Cardiac septum (tissue), 1 donor: ENCODE measurements around the gene LRRC18. TPM values are rescaled to one million over a fixed set of nuclear protein-coding genes. Genes with fewer than 3 reads are reported as not detected.

Experiments
- DNase-seq: peaks from one replicate; pipeline ENCODE4 v3.0.0-alpha.2; 2020; ENCODE audit warnings: low spot score
- intact Hi-C: fragments of 100-400 bp; cut with DNase I; formaldehyde crosslinking; loops from one replicate; pipeline ENCODE4 v1.14.0; 2022
- long read RNA-seq: library from polyadenylated mRNA; unstranded; transcript quantifications from one replicate; pipeline ENCODE4 v2.0.0, GENCODE V29; 2021
- total RNA-seq: library from RNA; stranded (reverse); fragmentation: NEBNext Ultra II Directional; extraction: Animal tissue kit (Norgen Biotek cat#: 25700); gene quantifications from one replicate; pipeline ENCODE4 v1.2.1, GENCODE V29; 2021
- donor health status: DM: no; HTN: no; CAD: no.

Gene LRRC18
- total RNA-seq, result not detected
- long read RNA-seq, result 0 reads

GRCh38 chr10:48939790-48940325 lies at the start of gene LRRC18:
Gene LRRC18, minus strand, starts transcription at chr10:48939840. Its CDS starts 25,685 bp downstream, at chr10:48914155.
- DNase-seq, result no peak
- intact Hi-C loops, result no loop called here

- intact Hi-C loops, result no loop called here
- no peak for DNase-seq
These were observed 46.0 kb upstream of the LRRC18 start for GRCh38 chr10:48985621-48986158.

- intact Hi-C loops, result loop anchor here (5.0 kb wide), 1 partner anchor 534 kb away; no protein-coding TSS in a partner anchor
- no peak for DNase-seq
These were observed 44.2 kb upstream of the LRRC18 start for GRCh38 chr10:48983648-48984351.

- DNase-seq, result no peak
- intact Hi-C loops, result loop anchor here (5.0 kb wide), 1 partner anchor 535 kb away; no protein-coding TSS in a partner anchor
These were observed 42.9 kb upstream of the LRRC18 start for GRCh38 chr10:48982584-48982983.

- intact Hi-C loops, result loop anchor here (2.0 to 5.0 kb wide), 2 partner anchors 179 to 536 kb away; no protein-coding TSS in a partner anchor
- DNase-seq, result peak; percentile 83
These were observed 41.8 kb upstream of the LRRC18 start for GRCh38 chr10:48981310-48981907.

GRCh38 chr10:48978318-48978717 lies 38.7 kb upstream of the LRRC18 start:
- intact Hi-C loops, result loop anchor here (5.0 kb wide), 1 partner anchor 321 kb away; no protein-coding TSS in a partner anchor
- no peak for DNase-seq

- DNase-seq, result no peak
- intact Hi-C loops, result loop anchor here (5.0 kb wide), 1 partner anchor 319 kb away; no protein-coding TSS in a partner anchor
These were observed 36.6 kb upstream of the LRRC18 start for GRCh38 chr10:48976196-48976595.

- DNase-seq, result no peak
- intact Hi-C loops, result loop anchor here (5.0 kb wide), 1 partner anchor 317 kb away; no protein-coding TSS in a partner anchor
These were observed 35.0 kb upstream of the LRRC18 start for GRCh38 chr10:48974510-48975156.

GRCh38 chr10:48973065-48973464 lies 33.4 kb upstream of the LRRC18 start:
- intact Hi-C loops, result no loop called here
- DNase-seq, result no peak

- no peak for DNase-seq
- intact Hi-C loops, result no loop called here
These were observed 31.0 kb upstream of the LRRC18 start for GRCh38 chr10:48970654-48971053.

GRCh38 chr10:48970046-48970445 lies 30.4 kb upstream of the LRRC18 start:
- intact Hi-C loops, result no loop called here
- DNase-seq, result no peak

GRCh38 chr10:48968036-48968435 lies 28.4 kb upstream of the LRRC18 start:
- no peak for DNase-seq
- intact Hi-C loops, result no loop called here

GRCh38 chr10:48965460-48965859 lies 25.8 kb upstream of the LRRC18 start:
- no peak for DNase-seq
- intact Hi-C loops, result no loop called here

GRCh38 chr10:48964038-48964437 lies 24.4 kb upstream of the LRRC18 start:
- no peak for DNase-seq
- intact Hi-C loops, result no loop called here

GRCh38 chr10:48958598-48959190 lies 19.1 kb upstream of the LRRC18 start:
- no peak for DNase-seq
- intact Hi-C loops, result no loop called here

- no peak for DNase-seq
- intact Hi-C loops, result no loop called here
These were observed 17.9 kb upstream of the LRRC18 start for GRCh38 chr10:48957361-48958151.

GRCh38 chr10:48951707-48952106 lies 12.1 kb upstream of the LRRC18 start:
- intact Hi-C loops, result no loop called here
- DNase-seq, result no peak

GRCh38 chr10:48948470-48949037 lies 8.9 kb upstream of the LRRC18 start:
- no peak for DNase-seq
- intact Hi-C loops, result no loop called here
